ENCODE data around the gene DFFB. TPM values are rescaled to one million over a fixed set of nuclear protein-coding genes. Genes with fewer than 3 reads are reported as not detected.
A peak's percentile ranks its signal among the peaks of the same experiment; 100 is the strongest.

DFFB gene
- total RNA-seq, 3 donors from 2014 or later (not counting 1 experiment from before 2014, with no cell fraction given) = 18.3 to 27.8 (median 18.5) TPM

- H3K4me3 Mint-ChIP-seq = peak overlapping the region; percentile 85
- peaks cover 32% of the 10 kb centered on the region for H3K36me3 ChIP-seq (ENCODE audit: control insufficient read depth, insufficient read depth, low read length)
Observed at GRCh38 chr1:3891329-3891865, 34.1 kb downstream of the DFFB start.

GRCh38 chr1:3892748-3893147 is 35.5 kb downstream of the DFFB start:
- Histone ChIP-seq H3K4me1 (ENCODE audit: control insufficient read depth, insufficient read depth, low read length) (peaks cover 39% of the 10 kb centered on the region), H3K27me3 (ENCODE audit: control insufficient read depth, insufficient read depth, low read length) (no peaks in the 10 kb centered on the region), H3K4me3 (ENCODE audit: low read length) (no peak overlapping the region), H3K9me3 (ENCODE audit: control insufficient read depth, insufficient read depth, low read length) (peaks cover 1% of the 10 kb centered on the region), H3K36me3 (ENCODE audit: control insufficient read depth, insufficient read depth, low read length) (peaks cover 25% of the 10 kb centered on the region), H3K27ac (ENCODE audit: low read length) (no peak overlapping the region)
- peak overlapping the region; percentile 68 to 73 for H3K27ac Mint-ChIP-seq
- 91% methylated on average over 14 of the region's 14 CpGs for WGBS (ENCODE audit: insufficient coverage)
- no peak for TF ChIP-seq CTCF (IDR thresholded peaks at IDR 0.05)
- DNase-seq (no peak), ATAC-seq (no peak)
- intact Hi-C loops (cut with micrococcal nuclease) = no loop called here
- H3K4me3 Mint-ChIP-seq = peak overlapping the region; percentile 4
- H3K36me3 Mint-ChIP-seq = no peaks in the 10 kb centered on the region
- no peaks in the 10 kb centered on the region for H3K27me3 Mint-ChIP-seq (ENCODE audit: low read depth in 2 of 2)
- peaks cover 31 to 34% of the 10 kb centered on the region in 2 donors for H3K4me1 Mint-ChIP-seq
- H3K9me3 Mint-ChIP-seq = peaks cover 2% of the 10 kb centered on the region in 2 donors

More at GRCh38 chr1:3891329-3891865, 34.1 kb downstream of the DFFB start:
- DNase-seq (peak in 1 of 2 donors; percentile 30), ATAC-seq (no peak)
- Histone ChIP-seq H3K4me3 (ENCODE audit: low read length) (no peak overlapping the region), H3K27ac (ENCODE audit: low read length) (peak overlapping the region; percentile 83), H3K4me1 (ENCODE audit: control insufficient read depth, insufficient read depth, low read length) (peaks cover 37% of the 10 kb centered on the region), H3K27me3 (ENCODE audit: control insufficient read depth, insufficient read depth, low read length) (no peaks in the 10 kb centered on the region), H3K9me3 (ENCODE audit: control insufficient read depth, insufficient read depth, low read length) (no peaks in the 10 kb centered on the region)
- Mint-ChIP-seq H3K36me3 (no peaks in the 10 kb centered on the region), H3K27ac (peak overlapping the region; percentile 96), H3K27me3 (ENCODE audit: low read depth in 2 of 2) (no peaks in the 10 kb centered on the region), H3K4me1 (peaks cover 21 to 30% of the 10 kb centered on the region in 2 donors), H3K9me3 (no peaks in the 10 kb centered on the region)
- intact Hi-C loops (cut with micrococcal nuclease) = loop anchor here (1.0 kb wide), 2 partner anchors 8 to 9 kb away; partner anchors contain the start of gene C1orf174
- TF ChIP-seq CTCF (IDR thresholded peaks at IDR 0.05) = no peak
- WGBS (ENCODE audit: insufficient coverage) = 87% methylated on average over 16 of the region's 17 CpGs

- Mint-ChIP-seq H3K4me3 (no peak overlapping the region), H3K4me1 (peaks cover 29 to 31% of the 10 kb centered on the region in 2 donors), H3K27ac (peak overlapping the region; percentile 68 to 73), H3K9me3 (peaks cover 2% of the 10 kb centered on the region in 2 donors), H3K36me3 (no peaks in the 10 kb centered on the region), H3K27me3 (ENCODE audit: low read depth in 2 of 2) (no peaks in the 10 kb centered on the region)
- intact Hi-C loops (cut with micrococcal nuclease) = no loop called here
- Histone ChIP-seq H3K4me1 (ENCODE audit: control insufficient read depth, insufficient read depth, low read length) (peaks cover 37% of the 10 kb centered on the region), H3K27me3 (ENCODE audit: control insufficient read depth, insufficient read depth, low read length) (no peaks in the 10 kb centered on the region), H3K27ac (ENCODE audit: low read length) (no peak overlapping the region), H3K4me3 (ENCODE audit: low read length) (no peak overlapping the region), H3K9me3 (ENCODE audit: control insufficient read depth, insufficient read depth, low read length) (peaks cover 6% of the 10 kb centered on the region), H3K36me3 (ENCODE audit: control insufficient read depth, insufficient read depth, low read length) (peaks cover 21% of the 10 kb centered on the region)
- ATAC-seq = no peak
- TF ChIP-seq CTCF (IDR thresholded peaks at IDR 0.05) = no peak
- DNase-seq = no peak
- WGBS (ENCODE audit: insufficient coverage) = 70% methylated on average over 5 of the region's 5 CpGs
Observed at GRCh38 chr1:3893190-3893589, 35.9 kb downstream of the DFFB start.

All from natural killer cell (primary cell).